Activated T-cell treated with anti-CD3 and anti-CD28 coated beads, Interleukin-2, amount 50 U/mL, for 4 hours (primary cell): ENCODE measurements around the gene MAPKAPK3. TPM values are rescaled to one million over a fixed set of nuclear protein-coding genes. Genes with fewer than 3 reads are reported as not detected.

ENCODE experiments used
- ATAC-seq, 2 donors: fragments of 200-7000 bp; cut with Tn5 transposase; one replicate each; pipeline ENCODE4 v1.10.0; 2021
- DNase-seq: peaks from one replicate; pipeline ENCODE4 v3.0.0-alpha.2; 2020
- H3K27me3 Mint-ChIP-seq: one replicate; pipeline ENCODE4 v1.8.0; 2021; ENCODE audit warnings: low read depth, mixed read lengths
- H3K36me3 Mint-ChIP-seq: one replicate; pipeline ENCODE4 v1.8.0; 2022; ENCODE audit warnings: mixed read lengths; ENCODE audit not compliant: insufficient read depth
- H3K4me1 Mint-ChIP-seq: one replicate; pipeline ENCODE4 v1.8.0; 2021; ENCODE audit warnings: low read depth, mixed read lengths
- H3K4me3 Mint-ChIP-seq: one replicate; pipeline ENCODE4 v1.8.0; 2021; ENCODE audit warnings: mild to moderate bottlenecking, moderate library complexity, mixed read lengths
- H3K9me3 Mint-ChIP-seq: one replicate; pipeline ENCODE4 v1.8.0; 2021; ENCODE audit warnings: mixed read lengths
- total RNA-seq, 3 donors: library from RNA; stranded (reverse); gene quantifications; one replicate each; pipeline ENCODE4 v1.2.1, GENCODE V29; 2021

Gene MAPKAPK3
- total RNA-seq, 3 donors from 2014 or later: 174 to 225 (median 210) TPM

DNA sequence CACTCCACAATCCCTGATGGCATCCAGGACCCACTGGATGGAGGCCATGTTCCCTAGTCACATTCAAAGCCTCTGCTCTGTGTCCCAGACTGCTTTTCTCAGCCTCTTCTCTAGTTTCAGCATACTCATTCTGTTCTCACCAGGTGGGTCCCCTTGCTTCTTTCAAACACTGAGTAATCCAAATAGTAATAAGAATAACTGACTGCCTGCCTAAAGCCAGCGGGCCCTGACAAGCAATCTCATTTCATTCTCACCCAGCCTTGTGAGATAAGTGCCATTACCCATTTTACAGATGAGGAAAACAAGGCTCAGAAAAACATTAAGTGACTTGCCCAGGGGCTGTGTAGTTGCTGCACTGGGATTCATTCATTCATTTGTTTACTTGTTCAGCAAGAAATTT is 25.4 kb downstream of the MAPKAPK3 start:
- peaks cover 7% of the 10 kb centered on the region for H3K4me1 Mint-ChIP-seq
- peaks cover 25% of the 10 kb centered on the region for H3K36me3 Mint-ChIP-seq
- no peak for DNase-seq
- ATAC-seq: peak; percentile 39 to 56
- H3K9me3 Mint-ChIP-seq: no peaks in the 10 kb centered on the region
- no peak overlapping the region for H3K4me3 Mint-ChIP-seq
- no peaks in the 10 kb centered on the region for H3K27me3 Mint-ChIP-seq

DNA sequence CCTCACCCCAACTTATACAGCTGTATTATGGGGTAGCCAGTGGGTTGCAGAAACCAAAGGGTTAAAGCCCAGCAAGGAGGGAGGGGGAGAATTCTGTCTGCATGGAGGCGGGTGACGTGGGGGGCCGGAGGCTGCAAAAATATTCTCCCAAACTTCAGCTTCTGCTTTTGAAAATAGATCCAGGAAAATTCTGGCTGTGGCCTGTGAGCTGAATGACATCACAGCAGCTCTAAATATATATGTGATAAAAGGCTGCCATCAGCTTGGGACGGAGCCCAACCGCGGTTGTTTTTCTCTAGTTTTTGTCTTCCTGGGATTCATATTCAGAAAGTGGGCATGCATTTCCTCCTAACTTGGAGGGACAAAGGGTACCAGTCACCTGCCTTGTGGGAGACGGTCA is 27.6 kb downstream of the MAPKAPK3 start:
- ATAC-seq: no peak
- no peak overlapping the region for H3K4me3 Mint-ChIP-seq
- H3K36me3 Mint-ChIP-seq: peaks cover 23% of the 10 kb centered on the region
- DNase-seq: no peak
- no peaks in the 10 kb centered on the region for H3K4me1 Mint-ChIP-seq
- no peaks in the 10 kb centered on the region for H3K9me3 Mint-ChIP-seq
- no peaks in the 10 kb centered on the region for H3K27me3 Mint-ChIP-seq

DNA sequence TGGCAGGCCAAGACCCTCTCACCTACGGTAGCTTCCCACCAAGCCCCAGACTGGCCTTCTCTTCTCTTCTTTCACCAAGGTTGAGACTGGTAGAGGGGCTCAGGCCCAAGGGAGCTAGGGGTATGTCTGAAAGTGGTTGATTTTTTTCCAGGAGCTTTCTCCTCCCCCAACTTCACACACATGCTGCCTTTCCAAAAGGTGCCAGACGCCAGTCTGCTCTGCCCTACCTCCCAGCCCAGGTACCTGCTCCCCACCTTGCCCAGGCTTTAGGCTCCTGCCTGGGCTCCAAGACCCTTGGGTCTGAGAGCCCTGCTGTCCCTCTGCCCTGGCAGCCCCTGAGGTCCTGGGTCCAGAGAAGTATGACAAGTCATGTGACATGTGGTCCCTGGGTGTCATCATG is 28.4 kb downstream of the MAPKAPK3 start:
- Mint-ChIP-seq H3K4me3 (no peak overlapping the region), H3K9me3 (no peaks in the 10 kb centered on the region), H3K27me3 (no peaks in the 10 kb centered on the region), H3K4me1 (no peaks in the 10 kb centered on the region), H3K36me3 (peaks cover 22% of the 10 kb centered on the region)
- no peak for ATAC-seq
- no peak for DNase-seq

DNA sequence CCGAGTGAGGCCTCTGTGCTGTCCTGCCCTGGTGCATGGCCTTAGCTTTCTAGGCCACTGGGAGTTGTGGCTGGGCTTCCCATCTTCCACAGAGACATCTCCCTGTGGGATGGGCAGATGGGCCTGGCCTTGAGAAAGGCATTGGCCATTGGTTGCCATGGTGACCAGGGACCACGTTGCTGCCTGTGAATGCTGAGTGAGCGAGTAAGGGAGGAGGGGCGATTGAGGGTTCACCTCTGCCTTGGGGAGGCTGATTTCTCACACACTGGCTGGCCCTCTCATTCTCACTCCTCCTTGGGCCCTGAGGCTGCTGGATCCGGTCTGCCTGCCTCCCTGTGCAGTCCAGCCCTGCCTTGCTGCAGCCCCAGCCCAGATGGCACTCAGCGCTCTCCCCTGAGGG is 31.4 kb downstream of the MAPKAPK3 start:
- ATAC-seq (no peak), DNase-seq (no peak)
- H3K4me3 Mint-ChIP-seq: no peak overlapping the region
- peaks cover 13% of the 10 kb centered on the region for H3K36me3 Mint-ChIP-seq
- H3K27me3 Mint-ChIP-seq: no peaks in the 10 kb centered on the region
- H3K4me1 Mint-ChIP-seq: no peaks in the 10 kb centered on the region
- H3K9me3 Mint-ChIP-seq: no peaks in the 10 kb centered on the region

DNA sequence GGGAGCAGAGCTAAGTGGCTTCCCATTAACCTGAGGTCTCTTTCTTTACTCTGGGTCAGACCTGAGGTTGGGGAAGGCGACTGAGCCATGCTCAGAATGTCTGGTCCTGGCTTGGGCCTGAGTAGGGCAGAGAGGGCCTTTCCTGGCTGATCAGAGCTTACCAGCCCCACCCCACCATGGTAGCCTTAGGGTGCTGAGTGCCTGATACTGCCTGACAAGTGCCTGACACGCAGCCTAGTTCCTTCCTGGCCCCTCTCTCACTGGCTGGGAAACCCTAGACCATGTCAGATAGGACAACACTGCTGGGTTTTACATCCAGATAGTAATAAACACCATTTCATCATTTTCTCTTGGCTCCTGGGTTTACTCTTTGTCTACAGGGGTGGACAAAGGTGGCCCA is 32.0 kb downstream of the MAPKAPK3 start:
- H3K36me3 Mint-ChIP-seq: peaks cover 9% of the 10 kb centered on the region
- DNase-seq (no peak), ATAC-seq (no peak)
- H3K4me1 Mint-ChIP-seq: peaks cover 2% of the 10 kb centered on the region
- H3K4me3 Mint-ChIP-seq: no peak overlapping the region
- H3K27me3 Mint-ChIP-seq: no peaks in the 10 kb centered on the region
- H3K9me3 Mint-ChIP-seq: no peaks in the 10 kb centered on the region

DNA sequence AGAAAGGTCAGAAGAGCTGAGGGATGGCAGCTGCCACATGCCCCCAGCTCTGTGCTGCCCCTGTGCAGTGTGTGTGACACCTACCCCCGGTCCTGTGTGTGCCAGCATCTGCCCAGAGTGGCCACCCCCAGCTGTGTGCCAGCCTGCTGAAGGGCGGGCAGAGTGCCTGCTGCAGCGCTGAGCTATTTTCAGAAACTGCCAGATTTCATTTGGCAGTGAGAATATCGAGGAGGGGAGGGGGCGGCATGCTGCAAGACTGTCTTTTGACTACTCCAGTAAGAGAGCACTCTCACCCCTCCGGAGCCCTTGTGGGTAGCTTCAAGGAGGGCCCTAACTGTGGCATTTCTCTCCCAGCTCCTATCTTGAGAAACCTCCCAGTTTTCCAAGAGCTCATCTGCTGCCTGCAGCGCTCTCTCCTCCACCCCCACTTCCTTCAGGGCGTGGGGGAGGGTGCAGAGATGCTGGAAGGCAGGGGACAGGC is 32.5 kb downstream of the MAPKAPK3 start:
- Mint-ChIP-seq H3K9me3 (no peaks in the 10 kb centered on the region), H3K27me3 (no peaks in the 10 kb centered on the region), H3K36me3 (peaks cover 4% of the 10 kb centered on the region), H3K4me3 (no peak overlapping the region), H3K4me1 (peaks cover 3% of the 10 kb centered on the region)
- DNase-seq: no peak
- ATAC-seq: no peak

DNA sequence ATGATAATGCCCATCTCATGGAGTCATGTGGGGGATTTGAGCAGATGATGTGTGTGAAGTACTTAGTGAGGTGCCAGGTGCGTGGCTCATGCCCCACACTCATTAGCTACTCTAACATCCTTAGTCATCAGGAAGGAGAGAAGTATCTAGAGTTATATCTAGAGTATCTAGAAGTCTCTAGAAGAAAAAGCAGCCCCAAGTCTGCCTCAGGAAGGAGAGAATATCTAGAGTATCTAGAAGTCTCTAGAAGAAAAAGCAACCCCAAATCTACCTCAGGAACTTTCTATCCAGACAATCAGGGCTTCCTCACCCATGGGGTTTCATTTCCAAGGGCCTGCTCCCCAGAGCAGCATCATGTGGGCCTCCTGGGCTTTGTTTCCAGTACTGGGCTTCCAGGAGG is 33.1 kb downstream of the MAPKAPK3 start:
- no peaks in the 10 kb centered on the region for H3K9me3 Mint-ChIP-seq
- no peak overlapping the region for H3K4me3 Mint-ChIP-seq
- DNase-seq (no peak), ATAC-seq (no peak)
- peaks cover 2% of the 10 kb centered on the region for H3K36me3 Mint-ChIP-seq
- no peaks in the 10 kb centered on the region for H3K27me3 Mint-ChIP-seq
- H3K4me1 Mint-ChIP-seq: peaks cover 8% of the 10 kb centered on the region

DNA sequence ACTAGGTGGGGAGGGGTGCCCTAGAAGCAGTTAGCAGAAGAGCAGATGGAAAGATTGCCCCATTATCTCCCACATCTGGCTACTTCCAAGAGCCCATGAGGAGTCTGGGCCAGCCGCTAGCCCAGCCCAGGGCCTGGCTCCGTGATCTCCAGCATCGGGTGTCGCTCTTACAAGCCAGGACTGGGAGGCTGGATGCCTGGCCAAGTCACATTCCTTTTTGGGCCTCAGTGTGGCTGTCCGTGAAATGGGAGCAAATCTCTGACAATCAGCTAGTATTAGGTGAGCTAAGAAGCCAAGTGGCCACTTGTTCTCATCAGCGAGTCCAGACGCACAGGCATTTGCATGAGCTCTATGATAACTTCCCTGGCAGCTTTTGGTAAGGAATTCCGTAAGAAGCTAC is 34.5 kb downstream of the MAPKAPK3 start:
- peaks cover 2% of the 10 kb centered on the region for H3K36me3 Mint-ChIP-seq
- no peaks in the 10 kb centered on the region for H3K9me3 Mint-ChIP-seq
- ATAC-seq (no peak), DNase-seq (no peak)
- H3K4me3 Mint-ChIP-seq: no peak overlapping the region
- no peaks in the 10 kb centered on the region for H3K27me3 Mint-ChIP-seq
- peaks cover 14% of the 10 kb centered on the region for H3K4me1 Mint-ChIP-seq

DNA sequence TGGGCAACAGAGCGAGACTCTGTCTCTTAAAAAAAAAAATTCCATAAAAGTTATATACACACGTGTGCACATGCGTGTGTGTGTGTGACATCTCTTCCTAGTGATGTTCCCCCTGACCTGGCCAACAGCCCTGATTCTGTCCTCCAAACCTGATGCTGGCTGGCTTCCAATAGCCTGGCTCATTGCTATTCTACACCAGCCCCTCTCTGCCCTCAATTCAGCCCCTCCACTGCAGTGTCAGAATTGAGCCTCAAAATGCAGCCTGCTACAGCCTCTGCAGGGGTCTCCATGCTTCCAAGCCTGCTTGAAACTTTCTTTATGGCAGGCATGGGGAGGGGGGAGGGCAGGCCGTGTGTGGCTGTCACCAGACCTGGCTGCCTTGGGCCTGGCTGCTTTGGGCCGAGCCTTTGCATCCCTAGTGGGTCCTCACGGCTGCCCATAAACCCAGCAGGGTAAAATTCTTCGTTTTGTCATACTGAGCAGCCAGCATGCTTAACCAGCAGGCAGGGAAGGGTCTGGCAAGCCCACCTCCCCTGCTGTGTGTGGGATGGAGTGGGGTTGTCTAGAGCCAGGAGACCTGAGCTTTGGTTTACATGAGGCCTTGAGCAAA is 35.1 kb downstream of the MAPKAPK3 start:
- H3K4me3 Mint-ChIP-seq: no peak overlapping the region
- DNase-seq (no peak), ATAC-seq (no peak)
- peaks cover 14% of the 10 kb centered on the region for H3K4me1 Mint-ChIP-seq
- H3K9me3 Mint-ChIP-seq: no peaks in the 10 kb centered on the region
- peaks cover 2% of the 10 kb centered on the region for H3K36me3 Mint-ChIP-seq
- H3K27me3 Mint-ChIP-seq: no peaks in the 10 kb centered on the region

DNA sequence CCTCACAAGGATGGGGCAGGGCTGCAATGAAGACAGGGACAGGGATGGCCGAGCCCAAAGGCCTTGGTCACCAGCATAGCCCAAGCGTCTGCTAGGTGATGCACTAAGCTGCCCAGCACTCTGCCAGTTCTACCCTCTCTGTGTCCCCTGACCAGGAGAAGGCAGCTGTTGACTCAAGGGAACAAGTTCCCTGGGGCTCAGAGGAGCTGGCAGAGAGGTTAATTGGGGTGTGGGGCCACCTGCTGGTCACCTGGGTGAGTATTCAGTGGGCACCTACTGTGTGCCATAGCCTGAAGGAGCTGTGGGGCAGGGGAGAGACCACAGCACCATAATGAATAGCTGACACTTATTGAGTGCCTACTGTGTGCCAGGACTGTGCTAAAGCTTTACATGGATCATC is 35.8 kb downstream of the MAPKAPK3 start:
- Mint-ChIP-seq H3K36me3 (peaks cover 2% of the 10 kb centered on the region), H3K4me3 (no peak overlapping the region), H3K27me3 (no peaks in the 10 kb centered on the region), H3K4me1 (peaks cover 14% of the 10 kb centered on the region), H3K9me3 (no peaks in the 10 kb centered on the region)
- DNase-seq (peak; percentile 48), ATAC-seq (peak in 1 of 2 donors; percentile 47)

DNA sequence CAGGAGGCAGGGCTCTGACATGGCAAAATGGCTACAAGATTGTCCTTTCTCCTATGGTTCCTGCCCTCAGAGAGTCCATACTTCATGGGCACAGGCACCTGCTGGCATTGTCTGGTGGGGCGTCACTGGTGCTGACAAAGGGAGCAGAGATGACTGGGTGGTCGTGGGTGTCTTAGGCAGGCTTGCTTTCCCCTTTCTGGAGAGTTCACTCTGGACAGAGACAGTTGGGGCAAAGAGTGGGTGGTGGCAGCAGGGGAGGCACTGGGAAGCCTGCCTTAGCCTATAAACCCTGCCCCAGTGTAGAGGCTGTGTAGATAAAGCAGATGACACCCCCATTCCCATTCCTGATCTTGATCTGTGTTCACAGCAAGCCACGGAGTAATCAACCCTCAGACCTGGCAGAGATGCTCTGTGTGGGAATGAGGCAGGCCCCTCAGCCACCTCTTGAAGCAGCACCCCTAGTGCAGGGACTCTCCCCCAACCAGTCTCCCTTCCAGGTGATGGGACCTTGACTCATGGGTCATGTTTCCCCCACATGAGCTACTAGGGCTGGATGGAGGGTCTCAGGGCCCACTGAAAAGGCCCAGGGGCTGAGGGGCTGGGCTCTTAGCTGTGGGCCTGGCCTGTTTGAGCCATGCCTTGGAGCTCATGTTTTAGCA is 37.1 kb downstream of the MAPKAPK3 start:
- Mint-ChIP-seq H3K4me3 (no peak overlapping the region), H3K4me1 (peaks cover 14% of the 10 kb centered on the region), H3K36me3 (peaks cover 2% of the 10 kb centered on the region), H3K9me3 (no peaks in the 10 kb centered on the region), H3K27me3 (no peaks in the 10 kb centered on the region)
- no peak for ATAC-seq
- no peak for DNase-seq

DNA sequence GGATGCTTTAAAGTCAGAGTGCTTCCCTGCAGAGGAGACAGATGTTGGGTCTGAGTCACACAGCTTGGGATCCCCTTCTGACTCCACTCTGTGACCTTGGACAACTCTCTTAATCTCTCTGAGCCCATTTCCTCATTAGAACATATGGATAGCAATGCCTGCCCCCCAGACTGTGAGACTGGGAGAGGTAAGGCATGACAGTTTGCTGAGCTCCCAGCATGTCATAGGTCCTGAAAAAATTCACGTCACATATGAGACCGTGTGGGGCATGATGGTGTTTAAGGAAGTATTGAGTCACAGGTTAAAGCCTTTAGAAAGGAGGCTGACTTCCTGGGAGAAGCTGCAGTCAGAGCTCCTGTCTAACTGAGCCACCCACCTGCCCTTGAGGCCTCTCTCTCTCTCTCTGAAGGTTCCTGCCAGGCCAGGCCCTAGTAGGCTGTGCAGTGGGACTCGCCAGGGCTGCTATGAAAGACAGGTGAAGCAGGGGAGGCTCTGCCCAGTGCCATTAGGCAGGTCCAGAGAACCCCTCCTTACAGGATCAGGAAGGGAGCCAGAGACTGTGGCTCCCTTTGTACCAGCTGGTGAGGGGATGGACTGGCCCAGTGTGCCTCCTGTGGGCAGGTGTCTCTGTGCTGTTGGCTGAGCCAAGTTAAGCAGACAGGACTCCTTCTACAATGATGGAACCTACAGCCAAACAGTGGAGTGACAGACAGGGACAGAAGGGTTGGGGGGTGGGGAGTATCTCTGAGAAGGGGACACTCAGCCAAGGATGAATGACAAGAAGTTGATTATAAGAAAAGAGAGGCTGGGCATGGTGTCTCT is 38.3 kb downstream of the MAPKAPK3 start:
- DNase-seq: peak; percentile 17
- peaks cover 14% of the 10 kb centered on the region for H3K4me1 Mint-ChIP-seq
- ATAC-seq: peak; percentile 59 to 76
- no peak overlapping the region for H3K4me3 Mint-ChIP-seq
- no peaks in the 10 kb centered on the region for H3K27me3 Mint-ChIP-seq
- H3K36me3 Mint-ChIP-seq: peaks cover 2% of the 10 kb centered on the region
- no peaks in the 10 kb centered on the region for H3K9me3 Mint-ChIP-seq

DNA sequence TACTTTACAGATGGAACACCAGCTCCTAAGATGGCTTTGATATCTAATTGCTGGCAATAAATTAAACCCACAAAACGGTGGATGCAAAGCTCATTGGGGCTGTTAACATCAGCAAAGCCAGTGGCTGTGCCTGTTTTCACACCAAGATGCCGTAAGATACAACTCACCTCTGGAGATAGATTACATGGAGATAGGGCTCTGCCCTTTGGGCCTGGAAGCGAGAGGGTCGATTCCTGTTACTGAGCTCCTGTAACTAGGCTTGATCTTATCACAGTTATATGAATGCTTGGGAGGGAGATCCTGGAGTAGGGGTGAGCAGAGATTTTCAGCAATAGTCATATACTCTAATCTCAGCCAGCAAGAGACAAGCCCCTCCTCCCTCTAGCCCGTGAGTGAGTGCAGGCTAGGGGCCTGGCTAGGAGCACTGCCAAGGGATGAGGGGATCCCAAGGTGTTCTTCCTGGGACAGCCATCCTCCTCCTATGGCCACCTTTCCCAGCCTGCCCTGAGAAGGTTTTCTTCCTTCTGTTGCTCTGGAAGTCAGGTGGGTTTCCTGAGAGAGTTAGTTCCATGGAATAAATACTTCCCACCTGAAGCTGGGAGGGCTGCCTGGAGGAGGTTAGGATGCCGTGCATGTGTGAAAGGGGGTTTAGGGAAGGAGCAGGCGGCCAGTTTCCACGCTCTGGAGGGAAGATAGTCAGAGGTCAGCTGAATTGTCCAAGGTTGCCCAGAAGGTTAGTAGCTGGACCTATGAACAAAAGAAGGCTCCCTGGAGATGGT is 39.7 kb downstream of the MAPKAPK3 start:
- H3K36me3 Mint-ChIP-seq: no peaks in the 10 kb centered on the region
- peaks cover 14% of the 10 kb centered on the region for H3K4me1 Mint-ChIP-seq
- H3K9me3 Mint-ChIP-seq: no peaks in the 10 kb centered on the region
- H3K4me3 Mint-ChIP-seq: no peak overlapping the region
- no peaks in the 10 kb centered on the region for H3K27me3 Mint-ChIP-seq
- DNase-seq (no peak), ATAC-seq (no peak)

DNA sequence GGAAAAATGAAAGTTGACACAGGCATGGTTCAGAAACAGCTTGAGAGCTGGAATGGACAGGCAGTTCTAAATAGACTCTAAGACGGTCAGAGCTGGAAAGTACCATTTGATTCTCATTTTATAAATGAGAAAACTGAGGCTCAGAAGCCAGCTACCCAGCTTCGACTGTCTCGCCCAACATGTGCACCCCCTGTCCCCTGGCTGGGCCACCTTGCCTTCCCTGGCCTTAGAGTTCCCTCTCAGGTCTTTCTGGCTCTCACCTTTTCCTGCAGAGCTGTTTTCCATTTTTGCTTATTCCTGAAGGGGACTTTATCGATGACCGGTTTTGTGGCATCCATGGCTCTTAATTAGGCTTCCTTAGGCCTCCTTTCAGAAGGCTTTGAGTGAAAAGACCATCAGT is 40.5 kb downstream of the MAPKAPK3 start:
- no peaks in the 10 kb centered on the region for H3K36me3 Mint-ChIP-seq
- ATAC-seq (no peak), DNase-seq (no peak)
- peaks cover 14% of the 10 kb centered on the region for H3K4me1 Mint-ChIP-seq
- H3K4me3 Mint-ChIP-seq: no peak overlapping the region
- H3K27me3 Mint-ChIP-seq: no peaks in the 10 kb centered on the region
- no peaks in the 10 kb centered on the region for H3K9me3 Mint-ChIP-seq
